ENCODE data around the gene SAMD10.
"Not testable (repeated sequence)": the region's sequence is repeated elsewhere in the genome, so short reads cannot be mapped to it uniquely, and the experiment has no call there.

Gene SAMD10

DNA sequence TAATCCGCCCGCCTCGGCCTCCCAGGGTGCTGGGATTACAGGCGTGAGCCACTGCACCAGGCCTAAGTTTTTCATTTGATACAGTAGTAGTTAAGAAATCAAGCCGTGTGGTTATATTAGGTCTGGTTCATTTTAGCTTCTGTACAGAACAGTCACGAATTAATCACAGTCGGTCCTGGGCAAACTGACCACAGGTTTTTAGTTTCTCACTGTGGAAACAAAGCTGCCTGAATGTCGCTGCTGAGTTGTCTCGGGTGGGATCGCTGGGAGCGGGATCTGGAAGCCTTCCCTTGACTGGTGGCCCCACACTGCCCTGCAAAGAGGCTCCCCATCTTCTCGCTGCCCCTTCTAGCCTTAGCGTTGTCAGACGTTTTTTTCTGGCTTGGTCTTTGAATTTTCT, 41.8 kb downstream of the SAMD10 start:
- no peak overlapping the region for H3K4me3 ChIP-seq
- H3K9ac ChIP-seq (ENCODE audit: insufficient read length), result no peak overlapping the region
- H3K27ac ChIP-seq, result no peak overlapping the region
- DNase-seq (ENCODE audit: low read depth, low spot score), result no peak
- TF ChIP-seq FOXP2 (optimal IDR thresholded peaks at IDR 0.05; ENCODE audit: control extremely low read depth, extremely low read length, insufficient read depth) (no peak), POLR2AphosphoS5 (IDR thresholded peaks at IDR 0.05; ENCODE audit: borderline replicate concordance, low read depth, low read length) (no peak)
- no peaks in the 10 kb centered on the region for H3K9me3 ChIP-seq (ENCODE audit: low read depth, low read length)
- peaks cover 18% of the 10 kb centered on the region; the same call in 1 of the 2 replicates for H3K36me3 ChIP-seq (ENCODE audit: insufficient read depth, low read length)

- Histone ChIP-seq H3K9me3 (ENCODE audit: low read depth, low read length) (no peaks in the 10 kb centered on the region), H3K27ac (no peak overlapping the region), H3K36me3 (ENCODE audit: insufficient read depth, low read length) (peaks cover 39% of the 10 kb centered on the region; the same call in 1 of the 2 replicates), H3K4me3 (no peak overlapping the region), H3K9ac (ENCODE audit: insufficient read length) (no peak overlapping the region)
- no peak for DNase-seq (ENCODE audit: low read depth, low spot score)
- no peak for TF ChIP-seq POLR2AphosphoS5 (IDR thresholded peaks at IDR 0.05; ENCODE audit: borderline replicate concordance, low read depth, low read length)
- TF ChIP-seq EZH2 (IDR thresholded peaks at IDR 0.05), result no peak
- no peak for TF ChIP-seq FOXP2 (optimal IDR thresholded peaks at IDR 0.05; ENCODE audit: control extremely low read depth, extremely low read length, insufficient read depth)
These were observed 44.0 kb downstream of the SAMD10 start for GRCh38 chr20:63935447-63935846.

DNA sequence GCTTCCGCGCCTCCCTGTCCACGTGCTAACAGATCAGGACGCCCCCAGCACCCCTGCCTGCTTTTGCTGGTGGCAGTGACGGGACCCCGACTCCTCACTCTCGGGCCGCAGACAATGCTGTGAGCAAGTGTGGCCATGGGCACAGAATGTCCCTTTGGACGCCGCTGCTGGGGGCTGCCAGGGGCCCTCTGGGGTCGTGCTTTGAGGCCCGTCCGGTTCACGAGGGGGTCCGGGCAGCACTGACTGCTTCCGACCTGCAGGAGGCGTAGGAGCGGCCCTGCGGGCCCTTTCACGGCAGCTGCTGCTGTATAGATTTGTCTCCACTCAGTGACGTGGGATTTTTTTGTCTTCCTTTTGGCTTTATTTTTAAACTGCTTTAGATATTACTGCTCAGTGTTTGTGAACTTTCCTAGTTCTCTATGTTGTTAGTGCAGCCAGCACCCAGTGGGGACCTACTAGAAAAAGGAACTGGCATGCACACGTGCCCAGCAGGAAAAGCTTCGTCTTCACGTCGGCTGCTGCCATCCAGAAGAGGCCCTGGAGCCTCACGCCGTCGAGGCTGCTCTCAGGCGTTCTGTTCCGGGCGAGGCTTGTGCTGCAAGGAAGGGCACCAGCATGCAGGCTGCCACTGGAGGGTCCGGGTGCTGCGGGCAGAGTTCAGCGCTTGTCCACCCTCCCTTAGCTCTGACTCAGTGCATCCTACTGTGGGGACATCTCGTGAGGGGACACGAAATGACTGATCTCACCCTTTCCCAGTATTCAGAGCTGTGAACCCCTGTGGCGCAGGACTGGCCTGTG, 45.0 kb downstream of the SAMD10 start:
- no peak for TF ChIP-seq POLR2AphosphoS5 (IDR thresholded peaks at IDR 0.05; ENCODE audit: borderline replicate concordance, low read depth, low read length)
- no peak for TF ChIP-seq FOXP2 (optimal IDR thresholded peaks at IDR 0.05; ENCODE audit: control extremely low read depth, extremely low read length, insufficient read depth)
- no peak for TF ChIP-seq EZH2 (IDR thresholded peaks at IDR 0.05)
- Histone ChIP-seq H3K27ac (peak overlapping the region; percentile 25; the same call in 1 of the 2 replicates), H3K9ac (ENCODE audit: insufficient read length) (no peak overlapping the region), H3K9me3 (ENCODE audit: low read depth, low read length) (no peaks in the 10 kb centered on the region), H3K4me3 (no peak overlapping the region), H3K36me3 (ENCODE audit: insufficient read depth, low read length) (peaks cover 39% of the 10 kb centered on the region; the same call in 1 of the 2 replicates)
- no peak for DNase-seq (ENCODE audit: low read depth, low spot score)

GRCh38 chr20:63933646-63934045, 45.8 kb downstream of the SAMD10 start:
- TF ChIP-seq POLR2AphosphoS5 (IDR thresholded peaks at IDR 0.05; ENCODE audit: borderline replicate concordance, low read depth, low read length) (no peak), FOXP2 (optimal IDR thresholded peaks at IDR 0.05; ENCODE audit: control extremely low read depth, extremely low read length, insufficient read depth) (no peak), EZH2 (IDR thresholded peaks at IDR 0.05) (no peak)
- no peak overlapping the region for H3K4me3 ChIP-seq
- peaks cover 43% of the 10 kb centered on the region for H3K36me3 ChIP-seq (ENCODE audit: insufficient read depth, low read length)
- no peak overlapping the region for H3K27ac ChIP-seq
- H3K9me3 ChIP-seq (ENCODE audit: low read depth, low read length), result no peaks in the 10 kb centered on the region
- no peak for DNase-seq (ENCODE audit: low read depth, low spot score)
- no peak overlapping the region for H3K9ac ChIP-seq (ENCODE audit: insufficient read length)

- no peak for DNase-seq (ENCODE audit: low read depth, low spot score)
- TF ChIP-seq EZH2 (IDR thresholded peaks at IDR 0.05) (no peak), POLR2AphosphoS5 (IDR thresholded peaks at IDR 0.05; ENCODE audit: borderline replicate concordance, low read depth, low read length) (no peak)
- H3K27ac ChIP-seq, result no peak overlapping the region
- H3K9me3 ChIP-seq (ENCODE audit: low read depth, low read length), result no peaks in the 10 kb centered on the region
- no peak overlapping the region for H3K4me3 ChIP-seq
- no peak overlapping the region for H3K9ac ChIP-seq (ENCODE audit: insufficient read length)
- H3K36me3 ChIP-seq (ENCODE audit: insufficient read depth, low read length), result peaks cover 50% of the 10 kb centered on the region
These were observed 46.8 kb downstream of the SAMD10 start for GRCh38 chr20:63932606-63933160.

GRCh38 chr20:63931735-63932134, 47.7 kb downstream of the SAMD10 start:
- DNase-seq (ENCODE audit: low read depth, low spot score), result no peak
- TF ChIP-seq POLR2AphosphoS5 (IDR thresholded peaks at IDR 0.05; ENCODE audit: borderline replicate concordance, low read depth, low read length), result no peak
- no peak for TF ChIP-seq FOXP2 (optimal IDR thresholded peaks at IDR 0.05; ENCODE audit: control extremely low read depth, extremely low read length, insufficient read depth)
- no peak for TF ChIP-seq EZH2 (IDR thresholded peaks at IDR 0.05)
- Histone ChIP-seq H3K9ac (ENCODE audit: insufficient read length) (no peak overlapping the region), H3K27ac (no peak overlapping the region), H3K9me3 (ENCODE audit: low read depth, low read length) (no peaks in the 10 kb centered on the region), H3K36me3 (ENCODE audit: insufficient read depth, low read length) (peaks cover 50% of the 10 kb centered on the region), H3K4me3 (no peak overlapping the region)

- H3K27ac ChIP-seq, result no peak overlapping the region
- no peak overlapping the region for H3K9ac ChIP-seq (ENCODE audit: insufficient read length)
- no peak for DNase-seq (ENCODE audit: low read depth, low spot score)
- no peak overlapping the region for H3K4me3 ChIP-seq
- TF ChIP-seq EZH2 (IDR thresholded peaks at IDR 0.05) (no peak), FOXP2 (optimal IDR thresholded peaks at IDR 0.05; ENCODE audit: control extremely low read depth, extremely low read length, insufficient read depth) (no peak), POLR2AphosphoS5 (IDR thresholded peaks at IDR 0.05; ENCODE audit: borderline replicate concordance, low read depth, low read length) (no peak)
- H3K36me3 ChIP-seq (ENCODE audit: insufficient read depth, low read length), result peaks cover 55% of the 10 kb centered on the region
- no peaks in the 10 kb centered on the region for H3K9me3 ChIP-seq (ENCODE audit: low read depth, low read length)
These were observed 48.4 kb downstream of the SAMD10 start for GRCh38 chr20:63930971-63931553.

GRCh38 chr20:63929473-63929883, 50.0 kb downstream of the SAMD10 start:
- not testable (repeated sequence) for H3K4me3 ChIP-seq; H3K9ac ChIP-seq (ENCODE audit: insufficient read length); H3K9me3 ChIP-seq (ENCODE audit: low read depth, low read length); H3K27ac ChIP-seq; DNase-seq (ENCODE audit: low read depth, low spot score)
- H3K36me3 ChIP-seq (ENCODE audit: insufficient read depth, low read length), result peaks cover 52% of the 10 kb centered on the region

All from SK-N-MC (cell line).